A549 treated with ZK216348 at 1 μM for 4 hours (cell line): ENCODE measurements around the gene OR9A2. TPM values are rescaled to one million over a fixed set of nuclear protein-coding genes. Genes with fewer than 3 reads are reported as not detected.

Experiments used
- total RNA-seq: library from RNA; stranded (reverse); fragments of 200-300 nt; extraction: Qiagen RNA extraction; gene quantifications from 5 replicates; pipeline ENCODE4 v1.2.3, GENCODE V29; 2022; ENCODE audit warnings: low read depth

The OR9A2 gene, protein sequence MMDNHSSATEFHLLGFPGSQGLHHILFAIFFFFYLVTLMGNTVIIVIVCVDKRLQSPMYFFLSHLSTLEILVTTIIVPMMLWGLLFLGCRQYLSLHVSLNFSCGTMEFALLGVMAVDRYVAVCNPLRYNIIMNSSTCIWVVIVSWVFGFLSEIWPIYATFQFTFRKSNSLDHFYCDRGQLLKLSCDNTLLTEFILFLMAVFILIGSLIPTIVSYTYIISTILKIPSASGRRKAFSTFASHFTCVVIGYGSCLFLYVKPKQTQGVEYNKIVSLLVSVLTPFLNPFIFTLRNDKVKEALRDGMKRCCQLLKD
- total RNA-seq: not detected in 5 replicates

DNA sequence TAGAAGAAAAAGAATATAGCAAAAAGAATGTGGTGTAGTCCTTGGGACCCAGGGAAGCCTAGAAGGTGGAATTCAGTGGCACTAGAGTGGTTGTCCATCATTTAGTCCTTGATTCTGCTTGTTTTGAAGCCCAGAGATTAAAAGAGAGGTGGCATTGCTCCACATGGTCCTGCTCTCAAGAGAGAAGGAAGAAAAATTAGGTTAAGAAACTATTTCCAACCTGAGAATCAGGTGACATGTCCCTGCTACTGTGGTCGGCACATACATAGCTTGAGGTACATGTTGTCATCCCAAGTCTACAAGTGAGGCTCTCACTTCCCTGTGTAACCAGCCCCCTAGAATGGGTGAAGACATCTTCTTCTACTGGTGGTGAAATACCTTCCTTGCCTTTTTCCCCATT, at the start of gene OR9A2:
Gene OR9A2 (minus strand): TSS at position 101 of the 400 bp plus-strand sequence. CDS start 0 bp downstream, at position 101.

DNA sequence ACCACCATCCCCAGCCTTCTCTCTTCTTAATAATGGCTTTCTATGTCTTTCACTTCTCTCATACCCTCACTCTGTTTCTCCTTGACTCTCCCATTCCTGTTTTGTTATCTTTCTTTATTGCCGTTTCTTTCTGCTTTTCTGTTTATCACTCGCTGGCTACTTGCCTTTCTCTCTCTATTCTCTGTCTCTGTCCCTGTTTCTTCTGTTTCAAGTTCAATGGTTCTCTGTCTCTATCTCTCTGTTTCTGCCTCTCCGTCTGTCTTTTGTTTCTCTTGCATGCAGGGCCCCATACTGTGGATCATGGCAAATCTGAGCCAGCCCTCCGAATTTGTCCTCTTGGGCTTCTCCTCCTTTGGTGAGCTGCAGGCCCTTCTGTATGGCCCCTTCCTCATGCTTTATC, 25.1 kb upstream of the OR9A2 start, which contains the start of gene OR6V1:
Gene OR6V1 (plus strand): TSS at position 301 of the 400 bp plus-strand sequence. CDS start 0 bp downstream, at position 301.

Other genes with a start within 250 kb of the OR9A2 start
- gene EPHB6, start 172.1 kb downstream of the OR9A2 start, total RNA-seq: 0.17 to 1.2 TPM (median 0.32 TPM) in 5 replicates
- not detected in 5 replicates for gene TRPV6, start 141.4 kb downstream of the OR9A2 start, total RNA-seq
- not detected in 5 replicates for gene TRPV5, start 93.4 kb downstream of the OR9A2 start, total RNA-seq
- gene LLCFC1, start 87.6 kb downstream of the OR9A2 start, total RNA-seq: not detected in 5 replicates
- gene KEL, start 64.8 kb downstream of the OR9A2 start, total RNA-seq: 0.05 TPM in 1 of 5 replicates, not detected in the others
- not detected in 5 replicates for gene OR6V1, start 25.2 kb upstream of the OR9A2 start, total RNA-seq
- 0.51 to 0.75 TPM (median 0.71 TPM) in 3 of 5 replicates, not detected in the others for gene PIP, start 104.9 kb upstream of the OR9A2 start, total RNA-seq
- gene TAS2R39, start 156.3 kb upstream of the OR9A2 start, total RNA-seq: not detected in 5 replicates
- gene TAS2R40, start 194.9 kb upstream of the OR9A2 start, total RNA-seq: not detected in 5 replicates
- 103 to 121 TPM (median 114 TPM) in 5 replicates for gene GSTK1, start 236.3 kb upstream of the OR9A2 start, total RNA-seq